Progenitor cell of endocrine pancreas (in vitro differentiated cells): ENCODE measurements around the gene CYB561A3. TPM values are rescaled to one million over a fixed set of nuclear protein-coding genes. Genes with fewer than 3 reads are reported as not detected.
A peak's percentile ranks its signal among the peaks of the same experiment; 100 is the strongest.

Experiments used
- DNase-seq: peaks from one replicate; pipeline ENCODE4 v3.0.0; 2021; ENCODE audit warnings: low spot score; ENCODE audit not compliant: unreplicated experiment
- H3K27ac Mint-ChIP-seq: 2 replicates; pipeline ENCODE4 v1.8.0; 2021; ENCODE audit warnings: mild to moderate bottlenecking, moderate library complexity, mixed read lengths
- H3K27me3 Mint-ChIP-seq: 2 replicates; pipeline ENCODE4 v1.8.0; 2021; ENCODE audit warnings: mixed read lengths
- H3K36me3 Mint-ChIP-seq: 2 replicates; pipeline ENCODE4 v1.8.0; 2022; ENCODE audit warnings: mixed read lengths; ENCODE audit not compliant: insufficient read depth
- H3K4me1 Mint-ChIP-seq: 2 replicates; pipeline ENCODE4 v1.8.0; 2021; ENCODE audit warnings: low read depth, mixed read lengths
- H3K4me3 Mint-ChIP-seq: 2 replicates; pipeline ENCODE4 v1.8.0; 2021; ENCODE audit warnings: low read depth, mild to moderate bottlenecking, moderate library complexity, mixed read lengths
- H3K9me3 Mint-ChIP-seq: 2 replicates; pipeline ENCODE4 v1.8.0; 2021; ENCODE audit warnings: low read depth, mixed read lengths
- total RNA-seq: library from RNA; stranded (reverse); gene quantifications from 2 replicates; pipeline ENCODE4 v1.2.1, GENCODE V29; 2021
- TF ChIP-seq, protein P1 (sequence below): fragments of 200-600 bp; sonication (generic); IDR thresholded peaks from one replicate; pipeline ENCODE4 v1.5.0; 2021; ENCODE audit warnings: antibody characterized with exemption, mild to moderate bottlenecking; ENCODE audit not compliant: unreplicated experiment

The CYB561A3 gene
- total RNA-seq, 1 donor from 2014 or later = 45.3 TPM

GRCh38 chr11:61403658-61404057 is 42.0 kb upstream of the CYB561A3 start:
- Mint-ChIP-seq H3K27me3 (no peaks in the 10 kb centered on the region), H3K36me3 (peaks cover 19% of the 10 kb centered on the region), H3K4me3 (no peak overlapping the region), H3K27ac (no peak overlapping the region), H3K9me3 (no peaks in the 10 kb centered on the region), H3K4me1 (no peaks in the 10 kb centered on the region)
- TF ChIP-seq, protein P1, sequence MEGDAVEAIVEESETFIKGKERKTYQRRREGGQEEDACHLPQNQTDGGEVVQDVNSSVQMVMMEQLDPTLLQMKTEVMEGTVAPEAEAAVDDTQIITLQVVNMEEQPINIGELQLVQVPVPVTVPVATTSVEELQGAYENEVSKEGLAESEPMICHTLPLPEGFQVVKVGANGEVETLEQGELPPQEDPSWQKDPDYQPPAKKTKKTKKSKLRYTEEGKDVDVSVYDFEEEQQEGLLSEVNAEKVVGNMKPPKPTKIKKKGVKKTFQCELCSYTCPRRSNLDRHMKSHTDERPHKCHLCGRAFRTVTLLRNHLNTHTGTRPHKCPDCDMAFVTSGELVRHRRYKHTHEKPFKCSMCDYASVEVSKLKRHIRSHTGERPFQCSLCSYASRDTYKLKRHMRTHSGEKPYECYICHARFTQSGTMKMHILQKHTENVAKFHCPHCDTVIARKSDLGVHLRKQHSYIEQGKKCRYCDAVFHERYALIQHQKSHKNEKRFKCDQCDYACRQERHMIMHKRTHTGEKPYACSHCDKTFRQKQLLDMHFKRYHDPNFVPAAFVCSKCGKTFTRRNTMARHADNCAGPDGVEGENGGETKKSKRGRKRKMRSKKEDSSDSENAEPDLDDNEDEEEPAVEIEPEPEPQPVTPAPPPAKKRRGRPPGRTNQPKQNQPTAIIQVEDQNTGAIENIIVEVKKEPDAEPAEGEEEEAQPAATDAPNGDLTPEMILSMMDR = no peak
- no peak for DNase-seq

DNA sequence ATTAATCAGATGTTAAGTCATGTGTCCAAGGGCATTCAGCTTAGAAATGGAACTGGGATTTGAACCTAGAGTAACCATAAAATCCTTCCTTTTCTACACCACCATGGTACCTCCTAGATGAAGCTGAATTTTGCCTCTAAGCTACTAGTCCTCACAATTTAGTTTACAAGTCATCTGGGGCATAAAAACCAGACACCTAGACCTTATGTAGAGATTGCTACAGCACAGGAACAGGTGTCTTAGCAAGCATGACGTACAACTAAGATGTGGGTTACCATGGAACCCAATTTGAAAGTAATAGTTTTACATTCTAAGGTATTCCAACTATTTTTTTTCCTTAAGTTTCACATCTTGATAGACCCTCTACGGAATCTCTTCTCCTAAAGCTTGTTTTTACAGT is 39.9 kb upstream of the CYB561A3 start:
- peaks cover 21% of the 10 kb centered on the region for H3K36me3 Mint-ChIP-seq
- H3K27ac Mint-ChIP-seq = no peak overlapping the region
- no peak for DNase-seq
- H3K4me1 Mint-ChIP-seq = no peaks in the 10 kb centered on the region
- H3K9me3 Mint-ChIP-seq = no peaks in the 10 kb centered on the region
- no peak overlapping the region for H3K4me3 Mint-ChIP-seq
- H3K27me3 Mint-ChIP-seq = no peaks in the 10 kb centered on the region
- TF ChIP-seq, protein P1 = no peak

DNA sequence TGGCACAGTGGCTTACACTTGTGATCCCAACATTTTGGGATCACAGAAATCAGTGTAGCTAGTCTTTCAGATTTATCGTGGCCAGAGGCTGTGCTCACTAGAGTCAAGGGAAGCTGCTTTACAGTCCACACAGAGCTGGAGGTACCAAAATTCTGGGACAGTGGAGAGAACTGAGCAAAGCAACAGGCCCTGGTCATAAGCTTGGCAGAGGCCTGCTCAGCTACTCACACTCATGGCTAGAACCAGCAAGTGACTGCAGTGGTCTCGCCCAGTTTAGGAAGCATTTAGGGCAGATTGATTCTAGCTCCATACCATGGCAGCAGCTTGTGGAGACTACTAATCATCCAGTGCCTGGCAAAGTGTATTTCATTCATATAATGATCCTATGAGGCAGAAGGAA is 39.5 kb upstream of the CYB561A3 start:
- peaks cover 21% of the 10 kb centered on the region for H3K36me3 Mint-ChIP-seq
- H3K4me3 Mint-ChIP-seq = no peak overlapping the region
- H3K27me3 Mint-ChIP-seq = no peaks in the 10 kb centered on the region
- H3K9me3 Mint-ChIP-seq = no peaks in the 10 kb centered on the region
- no peaks in the 10 kb centered on the region for H3K4me1 Mint-ChIP-seq
- TF ChIP-seq, protein P1 = no peak
- no peak for DNase-seq
- peak overlapping the region; percentile 75 for H3K27ac Mint-ChIP-seq

- H3K27ac Mint-ChIP-seq = peak overlapping the region; percentile 98
- DNase-seq = no peak
- H3K9me3 Mint-ChIP-seq = peaks cover 11% of the 10 kb centered on the region
- peak overlapping the region; percentile 95 for H3K4me3 Mint-ChIP-seq
- TF ChIP-seq, protein P1 = no peak
- H3K4me1 Mint-ChIP-seq = peaks cover 10% of the 10 kb centered on the region
- H3K27me3 Mint-ChIP-seq = no peaks in the 10 kb centered on the region
- peaks cover 18% of the 10 kb centered on the region for H3K36me3 Mint-ChIP-seq
These were observed 31.4 kb upstream of the CYB561A3 start for GRCh38 chr11:61392981-61393595.

DNA sequence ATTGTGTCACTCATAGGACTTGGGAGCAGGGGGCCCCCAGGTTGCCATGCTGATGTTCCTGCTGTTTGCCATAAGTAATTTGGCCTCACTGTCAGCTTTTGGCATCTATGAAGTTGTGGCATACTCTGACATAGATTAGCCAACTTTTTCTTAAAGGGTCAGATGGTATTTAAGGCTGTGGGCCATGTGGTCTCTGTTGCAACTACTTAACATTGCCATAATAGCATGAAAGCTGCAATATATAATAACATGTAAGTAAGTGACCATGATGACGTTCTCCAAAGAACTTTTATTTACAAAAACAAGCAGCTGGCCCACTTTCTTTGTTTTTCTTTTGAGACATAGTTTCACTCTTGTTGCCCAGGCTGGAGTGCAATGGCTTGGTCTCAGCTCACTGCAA is 28.5 kb upstream of the CYB561A3 start:
- no peaks in the 10 kb centered on the region for H3K27me3 Mint-ChIP-seq
- H3K4me3 Mint-ChIP-seq = no peak overlapping the region
- peaks cover 10% of the 10 kb centered on the region for H3K36me3 Mint-ChIP-seq

More for the DNA sequence above, 28.5 kb upstream of the CYB561A3 start:
- no peak overlapping the region for H3K27ac Mint-ChIP-seq
- DNase-seq = no peak
- H3K4me1 Mint-ChIP-seq = peaks cover 14% of the 10 kb centered on the region
- H3K9me3 Mint-ChIP-seq = peaks cover 11% of the 10 kb centered on the region
- TF ChIP-seq, protein P1 = no peak
